ENCODE data around the gene DEPDC5.

DNA sequence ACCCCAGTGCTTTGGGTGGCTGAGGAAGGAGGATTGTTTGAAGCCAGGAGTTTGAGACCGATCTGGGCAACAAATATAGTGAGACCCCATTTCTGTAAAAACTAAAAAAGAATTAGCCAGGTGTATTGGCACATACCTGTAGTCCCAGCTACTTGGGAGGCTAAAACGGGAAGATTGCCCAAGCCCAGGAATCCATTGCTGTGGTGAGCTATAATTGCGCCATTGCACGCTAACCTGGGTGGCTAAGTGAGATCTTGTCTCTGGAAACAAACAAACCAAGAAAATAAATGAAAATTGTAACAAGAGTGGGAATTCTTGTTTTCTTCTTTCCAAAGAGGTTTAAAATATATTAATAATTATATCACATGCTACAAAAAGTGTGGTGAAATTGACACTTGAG lies 52.9 kb downstream of the DEPDC5 start:
- TF ChIP-seq EZH2 (IDR thresholded peaks at IDR 0.05; ENCODE audit: borderline replicate concordance, insufficient read depth, low read depth, low read length, poor library complexity, severe bottlenecking) = no peak
- TF ChIP-seq CTCF (IDR thresholded peaks at IDR 0.05) = no peak

Measured in B cell (primary cell).